ENCODE measurements around the gene KIAA1958. TPM values are rescaled to one million over a fixed set of nuclear protein-coding genes. Genes with fewer than 3 reads are reported as not detected.

The KIAA1958 gene
- total RNA-seq, 4 donors from 2014 or later, result 5.7 to 11.1 (median 6.8) TPM

GRCh38 chr9:112571624-112572355, 85.2 kb downstream of the KIAA1958 start:
- WGBS, 2 donors, result 90 to 96% methylated on average over 9 of the region's 9 CpGs
- intact Hi-C loops (cut with DNase I; ENCODE audit: low total_unique reads), result no loop called here

GRCh38 chr9:112572416-112572815, 85.8 kb downstream of the KIAA1958 start:
- no peak for TF ChIP-seq CTCF (IDR thresholded peaks at IDR 0.05)
- TF ChIP-seq POLR2A (IDR thresholded peaks at IDR 0.05), result no peak
- intact Hi-C loops (cut with DNase I; ENCODE audit: low total_unique reads), result no loop called here
- no peak for DNase-seq (ENCODE audit: low spot score in 2 of 2)
- 64 to 67% methylated on average over 3 of the region's 3 CpGs for WGBS, 2 donors
- H3K4me3 ChIP-seq (ENCODE audit: low read depth, poor library complexity, severe bottlenecking), result no peak overlapping the region

More at GRCh38 chr9:112571624-112572355, 85.2 kb downstream of the KIAA1958 start:
- no peak overlapping the region for H3K4me3 ChIP-seq (ENCODE audit: low read depth, poor library complexity, severe bottlenecking)
- TF ChIP-seq POLR2A (IDR thresholded peaks at IDR 0.05) (no peak), CTCF (IDR thresholded peaks at IDR 0.05) (no peak)
- DNase-seq (ENCODE audit: low spot score in 2 of 2), result no peak

GRCh38 chr9:112574008-112574407, 87.4 kb downstream of the KIAA1958 start:
- DNase-seq (ENCODE audit: low spot score in 2 of 2), result no peak
- WGBS, 2 donors, result 94 to 96% methylated on average over 1 of the region's 1 CpG
- TF ChIP-seq CTCF (IDR thresholded peaks at IDR 0.05), result no peak
- TF ChIP-seq POLR2A (IDR thresholded peaks at IDR 0.05), result no peak
- H3K4me3 ChIP-seq (ENCODE audit: low read depth, poor library complexity, severe bottlenecking), result no peak overlapping the region
- intact Hi-C loops (cut with DNase I; ENCODE audit: low total_unique reads), result no loop called here

GRCh38 chr9:112575107-112575506, 88.5 kb downstream of the KIAA1958 start:
- TF ChIP-seq POLR2A (IDR thresholded peaks at IDR 0.05), result no peak
- TF ChIP-seq CTCF (IDR thresholded peaks at IDR 0.05), result no peak
- DNase-seq (ENCODE audit: low spot score in 2 of 2), result no peak
- H3K4me3 ChIP-seq (ENCODE audit: low read depth, poor library complexity, severe bottlenecking), result no peak overlapping the region
- 96 to 97% methylated on average over 8 of the region's 8 CpGs for WGBS, 2 donors
- intact Hi-C loops (cut with DNase I; ENCODE audit: low total_unique reads), result no loop called here

- no peak for TF ChIP-seq CTCF (IDR thresholded peaks at IDR 0.05)
- TF ChIP-seq POLR2A (IDR thresholded peaks at IDR 0.05), result no peak
- DNase-seq (ENCODE audit: low spot score in 2 of 2), result no peak
- intact Hi-C loops (cut with DNase I; ENCODE audit: low total_unique reads), result no loop called here
- WGBS, 2 donors, result 84 to 96% methylated on average over 7 of the region's 7 CpGs
- H3K4me3 ChIP-seq (ENCODE audit: low read depth, poor library complexity, severe bottlenecking), result no peak overlapping the region
Measured at GRCh38 chr9:112581469-112582176, 95.0 kb downstream of the KIAA1958 start.

Data from lower leg skin (tissue), 4 donors.